GM19395 (cell line): ENCODE results near the gene SH3GLB2.
"Not testable (repeated sequence)": the region's sequence is repeated elsewhere in the genome, so short reads cannot be mapped to it uniquely, and the experiment has no call there.

Experiments
- ATAC-seq: cut with Tn5 transposase; IDR thresholded peaks from one replicate; pipeline ENCODE4 v1.9.1; 2021; ENCODE audit warnings: mild to moderate bottlenecking, moderate library complexity; ENCODE audit not compliant: unreplicated experiment

SH3GLB2 gene

DNA sequence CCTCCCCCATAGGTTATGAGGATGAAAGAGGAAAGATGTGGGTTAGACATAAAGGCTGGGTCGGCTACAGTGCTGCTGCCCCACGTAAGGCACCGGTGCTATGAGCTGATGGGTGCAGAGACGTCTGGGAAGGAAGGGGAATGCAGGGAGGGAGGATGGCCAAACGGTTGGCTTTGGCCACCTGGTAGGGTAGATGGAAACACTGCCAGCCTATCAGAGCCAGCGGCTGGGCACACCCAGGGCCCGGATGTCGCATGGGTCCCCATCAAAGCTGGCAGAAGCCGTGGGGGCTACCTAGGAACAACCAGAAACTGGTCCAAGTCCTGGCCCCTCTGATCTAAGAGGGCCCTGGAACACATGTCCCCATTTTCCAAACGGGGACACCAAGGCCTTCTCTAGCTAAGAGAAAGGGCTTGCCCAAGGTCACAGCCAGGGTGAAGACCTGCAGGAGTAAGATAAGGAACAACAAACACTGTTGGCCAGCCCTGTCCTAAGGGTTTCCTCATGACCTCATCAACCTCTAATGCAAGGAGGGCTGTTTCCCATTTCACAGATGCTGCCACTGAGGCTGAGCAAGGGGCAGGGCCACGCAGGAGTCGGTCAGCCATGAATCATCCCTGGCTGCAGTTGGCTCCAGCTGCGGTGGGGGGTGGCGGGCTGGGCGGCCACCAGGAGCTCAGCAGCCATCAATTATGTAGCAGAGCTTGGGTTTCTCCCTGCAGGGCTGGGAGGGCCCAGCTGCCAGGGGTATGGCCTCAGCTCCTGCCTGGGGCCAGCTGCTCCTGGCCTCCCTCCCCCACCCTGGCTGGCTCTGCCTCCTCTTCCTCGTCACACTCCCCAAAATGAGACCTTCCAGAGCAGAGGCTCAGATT, 4.9 kb downstream of the SH3GLB2 start:
- ATAC-seq = no peak

DNA sequence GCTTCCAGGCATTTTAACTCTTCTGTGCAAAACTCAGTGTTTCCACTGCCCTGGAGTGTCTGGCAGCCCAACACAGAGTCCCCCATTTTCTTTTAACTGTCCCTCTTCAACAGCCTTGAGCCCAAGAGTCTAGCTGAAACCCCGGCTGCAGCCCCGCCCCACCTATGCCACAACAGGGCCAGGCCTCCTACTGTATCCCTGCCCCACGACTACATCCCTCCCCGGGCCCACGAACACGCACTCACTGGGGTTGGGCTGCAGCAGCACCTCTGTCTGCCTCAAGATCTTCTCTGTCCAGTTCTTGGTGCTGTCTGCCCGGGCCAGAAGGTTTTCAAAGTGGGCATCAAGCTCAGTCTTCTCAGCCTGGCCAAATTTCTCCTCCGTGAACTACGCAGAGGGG, 6.1 kb downstream of the SH3GLB2 start:
- ATAC-seq = no peak

DNA sequence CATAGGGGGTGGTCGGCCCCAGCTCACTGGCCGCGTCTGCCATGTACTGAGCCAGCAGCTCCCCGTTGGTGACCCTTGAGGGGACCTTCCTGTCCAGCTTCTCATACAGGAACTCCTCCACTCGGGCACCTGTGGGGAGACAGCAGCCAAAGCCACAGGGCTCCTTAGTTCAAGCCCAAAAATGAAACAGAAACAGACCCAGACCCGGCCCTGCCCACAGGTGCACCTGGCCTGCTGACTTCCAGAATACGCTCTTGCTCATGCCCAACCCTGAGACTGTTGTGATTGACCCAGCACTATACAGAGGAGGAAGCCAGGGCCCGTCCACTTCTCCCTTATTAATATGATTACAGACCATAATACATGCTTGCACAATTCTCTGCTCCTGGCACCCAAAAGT, 7.0 kb downstream of the SH3GLB2 start:
- ATAC-seq = peak; percentile 91

DNA sequence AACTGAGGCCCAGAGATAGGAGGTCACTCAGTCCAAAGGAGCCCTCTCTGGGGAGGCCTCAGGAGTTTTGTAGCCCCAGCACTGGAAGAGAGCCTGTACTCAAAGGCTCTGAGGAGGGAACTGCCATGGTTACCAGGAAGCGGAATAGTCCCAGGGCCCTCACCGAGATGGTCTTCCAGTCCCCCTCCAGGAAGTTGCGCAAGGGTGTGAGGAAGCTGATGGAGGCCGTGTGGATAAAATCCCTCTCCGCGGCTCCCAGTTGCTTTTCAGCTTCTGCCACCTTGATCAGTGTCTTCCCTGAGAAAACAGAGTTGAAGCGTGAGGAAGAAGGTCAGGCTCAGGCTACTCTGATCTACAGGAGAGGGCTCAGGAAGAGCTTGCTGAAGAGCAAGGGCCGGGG, 13.5 kb downstream of the SH3GLB2 start:
- no peak for ATAC-seq

DNA sequence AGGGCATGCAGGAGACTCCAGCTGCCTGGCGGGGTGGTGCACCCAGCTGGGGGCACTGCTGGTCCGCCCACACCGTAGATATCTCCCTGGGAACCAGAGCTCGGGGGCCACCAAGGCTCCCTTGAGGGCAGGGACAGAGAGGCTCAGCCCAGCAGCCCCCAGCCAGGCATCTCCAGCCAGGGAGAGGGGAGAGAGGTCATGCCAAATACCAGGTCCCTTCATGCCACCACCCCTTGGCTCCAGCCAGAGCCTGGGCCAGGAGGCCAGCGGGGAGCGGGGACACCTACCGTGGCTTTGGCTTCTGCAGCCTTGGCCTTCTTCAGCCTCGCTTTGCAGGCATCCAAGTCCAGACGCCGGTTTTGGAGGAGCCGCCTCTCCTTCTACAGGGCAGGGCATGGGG, 14.0 kb downstream of the SH3GLB2 start:
- ATAC-seq = no peak

DNA sequence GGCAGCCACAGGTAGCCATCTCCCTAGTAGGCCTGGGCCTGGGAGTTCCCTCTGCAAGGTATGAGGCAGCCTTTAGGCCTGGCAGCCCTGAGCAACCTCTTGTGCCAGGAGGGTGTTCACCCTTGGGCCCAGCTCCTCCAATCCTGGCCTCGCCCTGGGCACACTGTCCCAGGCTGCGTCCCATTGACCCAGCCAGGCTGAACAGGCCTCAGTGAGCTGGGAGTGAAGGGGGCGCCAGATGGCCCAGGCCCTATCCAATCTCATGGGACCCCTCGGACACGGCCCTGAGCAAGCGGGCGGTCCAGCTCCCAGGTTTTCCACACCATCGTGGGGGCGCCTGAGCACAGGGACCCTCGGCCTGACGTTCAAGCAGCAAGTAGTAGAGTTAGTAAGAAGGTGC, 14.5 kb downstream of the SH3GLB2 start:
- no peak for ATAC-seq

DNA sequence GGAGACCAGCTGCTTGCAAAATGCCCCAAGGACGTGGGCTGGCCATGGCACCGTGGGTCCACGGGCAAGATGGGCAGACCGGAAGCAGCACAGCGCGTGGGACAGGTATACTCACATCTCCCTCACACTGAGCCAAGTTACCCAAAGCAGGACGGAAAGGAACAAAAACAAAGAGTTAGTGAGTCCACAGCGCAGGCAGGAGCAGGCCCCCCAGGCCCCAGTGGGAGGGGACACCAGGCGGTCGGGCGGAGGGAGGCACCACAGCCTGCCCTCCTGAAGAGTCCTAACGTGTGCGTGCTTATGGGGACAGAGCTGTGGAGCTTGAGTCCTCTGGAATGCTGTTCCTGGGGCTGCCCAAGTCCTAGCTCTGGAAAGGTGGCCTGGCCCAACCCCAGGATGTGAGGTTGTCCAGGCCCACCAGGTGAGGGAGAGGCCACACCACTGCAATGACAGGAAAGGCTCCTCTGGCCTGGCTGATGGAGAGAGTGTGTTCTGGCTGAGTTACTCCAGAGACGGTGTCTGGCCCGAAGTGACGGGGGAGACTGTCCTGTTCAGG, 15.2 kb downstream of the SH3GLB2 start:
- ATAC-seq = no peak

DNA sequence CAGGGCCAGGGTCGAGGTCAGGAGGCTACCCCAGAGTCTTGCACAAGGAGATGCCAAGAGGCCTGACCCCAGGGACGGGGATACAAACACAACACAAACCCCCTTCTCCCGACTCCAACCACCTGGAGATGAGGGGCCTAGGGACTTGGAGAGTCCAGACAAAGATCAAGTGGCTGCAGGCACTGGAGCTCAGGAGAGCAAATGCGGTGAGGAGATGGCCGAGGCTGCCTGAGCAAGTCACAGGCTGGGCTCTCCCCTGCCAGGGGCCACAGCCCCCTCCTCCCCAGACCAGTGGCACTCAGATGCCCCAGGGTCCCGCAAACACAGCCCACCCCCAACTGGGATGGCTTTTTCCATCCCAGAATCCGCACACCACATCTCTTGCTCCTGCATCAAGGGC, 15.8 kb downstream of the SH3GLB2 start:
- no peak for ATAC-seq

DNA sequence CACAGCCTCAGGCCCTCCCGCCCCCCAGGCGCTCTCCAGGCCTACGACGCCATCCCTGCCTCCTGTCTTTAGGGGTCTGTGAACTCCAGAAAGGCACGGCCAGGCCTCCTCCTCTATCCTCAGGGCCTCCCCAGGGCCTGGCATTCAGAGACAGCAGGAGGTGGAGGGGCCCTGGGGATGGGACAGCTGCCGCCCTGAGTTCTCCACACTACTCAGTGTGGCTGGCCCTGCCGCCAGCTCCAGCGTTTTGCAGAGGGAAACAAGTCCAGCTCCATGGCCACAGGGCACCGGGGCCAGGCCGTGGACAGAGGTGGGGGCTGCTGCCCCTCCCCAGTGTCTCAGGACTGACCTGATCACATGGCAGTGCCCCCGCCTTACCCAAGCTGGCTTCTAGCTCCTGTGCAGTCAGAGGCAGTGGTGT, 16.4 kb downstream of the SH3GLB2 start:
- ATAC-seq = no peak

DNA sequence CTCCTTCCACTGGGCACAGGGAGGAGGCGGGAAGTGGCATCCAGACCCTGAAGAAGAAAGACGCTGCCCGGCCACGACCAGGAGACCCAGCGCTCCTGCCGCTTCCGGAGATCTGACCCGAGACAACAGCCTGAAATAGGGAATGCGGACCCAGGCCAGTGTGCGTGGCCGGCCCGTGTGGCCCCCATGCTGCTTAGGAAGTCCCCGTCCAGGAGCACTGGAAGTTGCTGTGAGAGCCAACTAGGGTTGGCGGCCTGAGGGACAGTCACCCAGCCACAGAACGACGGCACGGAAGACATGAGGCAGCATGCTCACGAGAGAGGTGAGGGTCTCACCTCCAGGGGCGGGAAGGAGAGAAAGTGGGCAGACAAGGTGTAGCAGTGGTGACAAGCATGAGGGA, 17.0 kb downstream of the SH3GLB2 start:
- ATAC-seq = no peak

DNA sequence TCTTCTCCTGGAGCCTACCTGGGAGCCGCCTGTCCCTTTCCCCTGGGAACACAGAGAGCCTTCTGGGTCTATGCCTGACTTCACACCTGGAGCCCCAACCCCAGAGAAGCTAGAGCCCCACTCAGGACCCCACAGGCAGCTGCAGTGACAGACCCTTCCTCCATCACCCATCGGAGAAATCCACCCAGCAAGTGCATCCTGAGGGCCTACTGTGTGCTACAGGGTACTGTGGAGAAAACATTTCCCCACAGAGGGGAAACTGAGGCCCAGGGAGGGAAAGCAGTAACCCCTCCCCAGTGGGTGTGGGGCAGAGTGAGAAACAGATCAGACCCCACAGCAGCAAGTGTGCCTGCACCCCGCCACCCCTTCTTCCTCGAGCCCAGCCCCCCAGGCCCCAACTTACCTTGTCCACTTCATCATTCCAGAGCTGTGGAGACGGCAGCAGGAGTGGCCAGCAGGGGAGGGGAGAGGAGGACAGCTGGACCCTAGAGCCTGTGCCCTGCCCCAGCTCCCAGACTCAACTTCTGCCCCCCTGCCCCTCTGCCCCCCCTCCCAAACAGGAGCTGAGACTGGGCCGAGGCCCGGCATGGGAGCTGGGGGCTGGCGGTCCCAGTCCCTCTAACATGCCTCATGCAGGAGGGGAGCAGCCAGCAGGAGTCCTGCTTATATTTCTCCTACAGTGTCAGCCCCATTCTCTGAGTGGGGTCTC, 17.7 kb downstream of the SH3GLB2 start:
- no peak for ATAC-seq

DNA sequence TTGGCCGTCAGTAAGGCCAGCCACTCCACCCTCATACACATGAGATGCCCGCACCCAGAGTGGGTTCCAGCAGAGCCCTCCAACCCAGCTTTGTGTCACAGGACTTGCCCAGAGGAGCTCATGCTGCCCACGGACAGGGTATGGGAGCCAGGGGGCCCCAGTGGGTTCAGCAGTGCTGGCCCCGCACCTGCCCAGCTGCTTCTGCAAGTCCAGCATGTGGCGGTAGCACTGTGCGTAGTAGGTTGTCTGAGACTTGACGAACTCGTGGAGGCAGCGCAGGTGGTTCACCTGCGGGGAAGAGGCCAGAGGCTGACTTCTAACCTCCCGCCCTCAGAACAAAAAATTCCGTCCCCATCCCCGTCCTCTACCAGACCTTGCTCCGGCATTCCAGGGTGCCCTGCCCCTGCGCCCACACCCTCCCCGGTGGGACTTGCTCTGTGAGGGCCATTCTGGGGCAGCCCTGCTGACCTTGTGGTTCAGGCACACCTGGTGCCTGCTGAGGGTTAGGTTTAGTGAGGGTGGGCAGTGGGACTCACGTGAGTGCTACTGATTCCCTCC, 18.5 kb downstream of the SH3GLB2 start:
- ATAC-seq = no peak

DNA sequence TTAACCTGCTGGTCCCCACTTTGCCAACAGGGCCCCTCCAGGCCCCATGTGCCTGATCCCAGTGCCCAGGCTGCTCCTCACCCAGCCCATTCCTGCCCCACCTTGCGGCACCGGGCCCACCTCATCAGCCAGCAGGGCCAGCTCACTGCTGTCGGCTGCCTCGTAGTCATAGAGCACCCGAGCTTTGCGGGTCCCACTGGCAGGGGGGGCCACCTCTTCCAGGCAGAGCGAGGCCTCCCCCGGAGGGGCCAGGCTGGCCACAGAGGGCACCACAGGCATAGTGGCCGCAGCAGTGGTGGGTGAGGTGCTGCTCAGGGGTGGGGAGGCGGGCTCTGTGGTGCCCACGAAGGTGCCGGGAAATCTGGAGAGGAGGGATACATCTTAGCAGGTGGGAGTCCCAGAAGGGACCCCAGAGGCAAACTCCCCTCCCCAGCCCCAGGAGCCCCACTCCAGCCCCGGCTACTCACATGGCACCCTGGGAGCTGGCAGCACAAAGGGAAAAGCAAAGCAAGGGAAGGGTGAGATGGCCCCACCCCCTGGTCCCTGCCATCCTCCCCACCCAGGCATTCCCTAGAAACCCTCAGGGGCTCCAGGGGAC, 19.0 kb downstream of the SH3GLB2 start:
- ATAC-seq = no peak

DNA sequence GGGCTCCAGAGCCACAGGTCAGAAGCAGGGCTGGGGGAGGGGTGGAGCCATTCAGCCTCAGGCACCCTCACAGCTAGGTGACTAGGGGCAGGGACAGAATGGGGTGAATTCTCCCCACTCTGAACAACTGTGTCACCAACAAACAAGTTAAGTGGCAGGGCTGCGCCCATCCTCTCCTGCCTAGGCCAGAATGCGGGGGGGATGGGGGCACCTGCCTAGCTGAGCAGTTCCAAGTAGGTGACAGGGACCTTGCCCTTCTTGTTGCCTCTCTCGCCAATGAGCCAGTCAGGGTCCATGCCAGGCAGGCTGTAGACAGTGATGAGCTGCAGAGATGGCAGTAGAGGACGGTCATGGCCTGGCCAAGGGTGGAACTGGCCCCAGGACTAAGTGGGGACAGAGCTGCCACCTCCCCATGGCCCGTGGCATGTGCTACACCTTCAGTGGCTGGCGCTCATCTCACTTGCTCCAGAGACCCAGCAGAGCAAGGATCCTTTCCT, 19.6 kb downstream of the SH3GLB2 start:
- no peak for ATAC-seq

DNA sequence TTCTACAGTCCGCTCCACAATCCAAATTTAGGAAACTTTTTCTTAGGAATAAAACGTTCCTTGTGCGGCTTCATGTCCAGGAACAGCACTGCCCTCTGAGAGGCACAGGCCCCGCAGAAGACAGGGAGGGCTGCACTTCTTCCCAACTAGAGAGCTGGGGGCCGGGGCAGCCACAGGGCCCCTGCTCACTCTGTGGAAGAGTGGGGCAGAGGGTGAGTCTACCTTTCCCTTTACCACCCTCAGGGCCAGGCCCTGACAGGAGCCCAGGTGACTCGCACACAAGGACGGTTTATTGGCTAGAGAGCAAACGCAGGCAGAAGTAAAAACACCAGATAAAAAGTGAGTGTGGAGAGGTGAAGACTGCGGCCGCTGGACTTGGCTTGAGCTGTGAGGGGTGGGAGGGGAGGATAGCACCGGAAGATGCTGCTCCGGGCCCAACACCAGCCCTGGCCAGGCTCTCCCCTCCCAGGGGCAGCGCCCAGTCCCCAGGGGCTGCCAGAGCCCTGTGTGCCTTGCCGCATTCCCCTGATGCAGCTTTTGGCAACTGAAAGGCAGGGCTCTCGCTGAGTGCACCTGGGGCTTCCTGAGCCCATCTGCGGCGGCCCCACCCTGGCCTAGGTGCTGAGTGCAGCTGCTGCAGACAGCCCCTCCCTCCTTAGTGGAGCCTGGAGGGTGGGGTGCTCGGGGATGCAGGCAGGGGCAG, 20.2 kb downstream of the SH3GLB2 start:
- no peak for ATAC-seq

DNA sequence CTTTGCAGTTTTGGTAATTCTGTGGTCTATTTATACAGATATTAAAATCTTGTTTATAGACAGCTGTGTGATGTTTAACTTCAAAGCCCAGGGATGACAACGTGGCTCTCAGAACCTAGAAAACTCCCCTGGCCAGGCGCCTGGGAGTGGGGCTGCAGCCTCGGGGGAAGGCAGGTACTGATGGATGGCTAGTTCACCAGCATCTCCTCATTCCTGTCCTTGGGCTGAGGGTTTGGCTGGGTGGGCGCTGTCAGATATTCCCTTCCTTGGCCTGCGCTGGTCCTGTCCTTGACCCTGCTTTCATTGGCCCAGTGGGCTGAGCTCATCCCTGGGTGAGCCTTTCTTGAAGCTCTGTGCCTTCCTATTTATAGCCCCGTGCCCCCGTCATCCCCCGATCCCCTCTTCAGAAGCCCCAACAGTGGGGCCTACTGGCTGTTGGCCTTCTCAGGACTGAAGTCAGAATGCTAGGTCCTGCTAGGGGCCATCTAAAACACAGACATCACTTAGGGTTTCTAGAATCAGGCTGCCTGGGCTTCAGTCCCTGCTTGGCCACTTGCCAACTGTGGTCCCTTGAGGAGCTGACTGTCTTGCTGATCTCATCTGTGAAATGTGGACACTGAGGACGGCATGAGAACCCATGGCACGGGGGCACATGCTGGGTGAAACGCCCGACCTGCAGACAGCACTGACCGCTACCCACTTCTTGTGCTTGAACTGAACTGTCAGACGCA, 20.9 kb downstream of the SH3GLB2 start:
- ATAC-seq = no peak

DNA sequence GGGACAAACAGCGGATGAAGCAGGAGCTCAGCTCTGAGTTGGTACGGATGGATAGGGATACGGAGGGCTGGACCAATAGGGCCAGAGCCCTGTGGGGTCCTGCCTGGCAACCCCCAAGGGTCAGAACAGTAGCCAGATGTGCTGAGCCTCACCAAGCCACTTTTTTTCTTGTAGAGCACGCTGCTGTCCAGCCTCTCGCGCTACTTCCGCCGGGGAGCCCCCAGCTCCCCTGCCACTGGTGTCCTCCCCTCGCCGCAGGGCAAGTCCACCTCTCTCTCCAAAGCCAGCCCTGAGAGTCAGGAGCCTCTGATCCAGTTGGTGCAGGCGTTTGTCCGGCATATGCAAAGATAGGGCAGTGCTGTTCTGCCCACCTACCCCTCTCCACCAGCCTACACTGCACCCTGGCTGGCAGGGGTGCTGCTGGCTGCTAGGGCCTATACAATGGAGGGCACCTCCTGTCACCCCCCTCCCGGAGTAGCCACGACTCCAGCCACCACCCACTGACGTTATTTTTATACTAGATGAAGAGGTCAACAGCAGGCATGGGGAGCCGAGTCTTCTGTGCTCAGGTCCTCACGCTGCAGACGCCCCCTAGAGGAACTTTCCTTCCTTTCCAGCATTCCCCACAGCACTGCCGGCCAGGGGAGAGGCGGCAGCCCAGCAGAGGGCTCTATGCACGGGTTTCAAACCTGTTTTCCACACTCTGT, 21.6 kb downstream of the SH3GLB2 start:
- no peak for ATAC-seq

DNA sequence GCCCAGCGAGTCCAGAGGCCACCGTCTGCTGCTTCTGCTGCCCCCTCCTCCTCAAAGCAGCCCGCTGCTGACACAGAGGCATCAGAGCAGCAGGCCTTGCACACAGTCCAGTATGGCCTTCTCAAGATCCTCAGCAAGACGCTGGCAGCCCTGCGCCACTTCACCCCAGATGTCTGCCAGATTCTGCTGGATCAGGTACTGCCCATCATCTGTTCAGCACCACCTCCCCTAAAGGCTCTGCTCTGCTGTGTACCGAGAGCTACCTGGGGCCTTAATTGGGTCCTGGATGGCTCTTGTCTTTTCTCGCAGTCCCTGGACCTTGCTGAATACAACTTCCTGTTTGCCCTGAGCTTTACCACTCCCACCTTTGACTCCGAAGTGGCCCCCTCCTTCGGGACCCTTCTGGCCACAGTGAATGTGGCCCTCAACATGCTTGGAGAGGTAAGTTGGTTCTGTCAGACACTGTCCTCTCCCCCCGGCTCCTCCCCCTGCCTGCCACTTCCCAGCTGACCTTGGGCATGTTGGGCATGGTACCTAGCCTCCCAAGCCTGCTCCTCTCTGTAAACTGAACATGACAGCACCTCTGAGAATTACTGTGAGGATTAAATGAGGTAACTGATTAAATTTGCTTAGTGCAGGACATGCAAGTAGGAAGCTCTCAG, 22.7 kb downstream of the SH3GLB2 start:
- ATAC-seq = no peak

DNA sequence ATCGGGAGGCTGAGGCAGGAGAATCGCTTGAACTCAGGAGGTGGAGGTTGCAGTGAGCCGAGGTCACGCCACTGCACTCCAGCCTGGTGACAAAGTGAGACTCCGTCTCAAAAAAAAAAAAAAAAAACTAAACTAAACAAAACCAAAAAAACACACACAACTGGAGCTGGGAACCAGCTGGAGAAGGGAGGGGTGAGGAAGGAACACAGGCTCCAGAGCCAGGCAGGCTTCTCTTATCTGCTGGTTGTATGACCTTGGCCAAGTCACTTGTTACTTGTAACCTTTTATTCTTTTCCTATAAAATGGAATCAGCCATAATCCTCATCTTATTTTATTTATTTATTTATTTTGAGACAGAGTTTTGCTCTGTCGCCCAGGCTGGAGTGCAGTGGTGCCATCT, 24.0 kb downstream of the SH3GLB2 start:
- not testable (repeated sequence) for ATAC-seq
